HG03103 (cell line): Measurements from ENCODE around the gene KLF16.

ENCODE experiments used
- ATAC-seq: cut with Tn5 transposase; IDR thresholded peaks from one replicate; pipeline ENCODE4 v1.9.1; 2021; ENCODE audit warnings: low read depth; ENCODE audit not compliant: unreplicated experiment

KLF16 gene

DNA sequence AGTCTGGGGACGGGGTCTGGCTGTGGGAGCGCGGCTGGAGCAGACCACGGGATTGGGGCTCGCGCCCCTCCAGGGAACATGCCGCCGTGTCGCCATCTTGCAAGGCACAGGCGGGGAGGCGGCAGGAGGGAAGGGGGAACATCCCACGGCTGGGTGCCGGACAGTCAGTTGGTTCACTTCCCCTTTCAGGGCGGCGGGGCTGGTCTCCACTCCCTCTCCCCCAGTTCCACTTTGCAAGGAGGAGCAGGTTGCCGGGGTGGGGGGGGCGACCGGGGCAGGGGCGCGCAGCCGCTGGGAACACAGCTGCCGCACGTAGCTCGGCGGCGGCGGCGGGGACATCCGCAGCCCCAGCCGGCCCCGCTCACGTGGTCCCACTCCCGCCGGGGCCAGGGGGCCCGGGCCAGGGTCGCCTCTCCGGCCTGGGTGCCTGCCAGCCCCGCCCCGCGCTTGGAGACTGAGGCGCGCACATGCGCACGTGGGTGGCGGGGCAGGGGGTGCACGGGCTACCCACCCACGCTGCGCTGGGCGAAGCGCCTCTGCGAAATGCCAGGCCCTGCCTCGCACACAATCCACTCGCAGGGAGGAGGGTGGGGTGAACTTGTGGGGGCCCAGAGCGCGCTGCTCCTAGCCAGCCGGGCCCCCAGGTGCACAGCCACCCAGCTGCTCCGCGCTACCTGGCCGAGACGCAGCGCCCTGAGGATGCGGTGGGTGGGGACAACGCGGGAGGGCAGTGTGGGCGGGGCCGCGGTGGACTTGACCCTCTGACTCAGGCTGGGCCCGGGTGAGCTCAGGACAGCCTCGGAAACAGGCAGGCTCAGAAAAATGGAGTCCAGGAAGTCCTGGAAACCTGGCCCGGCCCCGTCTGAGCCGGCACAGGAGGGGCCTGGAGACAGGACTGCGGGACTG is 6.4 kb downstream of the KLF16 start:
- ATAC-seq, result no peak

DNA sequence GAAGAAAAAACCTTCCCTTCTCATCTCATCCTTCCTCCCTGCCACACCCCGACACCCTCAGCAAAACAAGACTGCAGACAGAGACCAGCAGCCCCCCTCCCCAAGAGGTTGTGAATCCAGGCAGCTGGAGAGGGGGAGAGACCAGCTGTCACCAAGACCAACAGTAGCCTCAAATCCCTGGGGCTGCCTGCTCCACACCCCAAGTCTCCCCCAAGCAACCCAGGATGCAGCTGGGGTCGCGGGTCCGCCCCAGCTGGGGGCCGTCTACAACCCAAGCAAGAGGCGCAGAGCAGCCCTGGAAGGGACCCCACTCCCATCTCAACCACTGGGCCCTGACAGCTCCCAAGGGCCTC is 7.1 kb downstream of the KLF16 start:
- no peak for ATAC-seq

DNA sequence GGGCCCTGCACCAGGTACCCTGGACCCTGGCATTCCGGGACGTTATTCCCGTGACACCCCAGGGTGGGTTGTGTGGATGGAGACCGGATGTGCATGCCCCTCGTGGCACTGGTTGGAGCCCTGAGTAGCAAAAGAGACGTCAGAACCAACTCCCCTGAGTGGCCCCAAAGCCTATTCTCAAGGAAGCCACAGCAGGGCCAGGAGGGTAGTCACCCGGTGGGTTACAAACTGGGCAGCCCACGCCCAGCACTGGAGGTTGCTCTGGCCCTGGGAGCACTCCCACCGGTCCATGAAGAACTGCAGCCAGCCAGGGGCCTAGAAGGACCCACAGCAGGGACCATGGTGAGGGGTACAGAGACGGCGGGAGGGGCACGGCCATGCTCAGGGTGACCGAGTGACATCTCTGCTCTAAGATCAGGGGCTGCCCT is 7.5 kb downstream of the KLF16 start:
- no peak for ATAC-seq

DNA sequence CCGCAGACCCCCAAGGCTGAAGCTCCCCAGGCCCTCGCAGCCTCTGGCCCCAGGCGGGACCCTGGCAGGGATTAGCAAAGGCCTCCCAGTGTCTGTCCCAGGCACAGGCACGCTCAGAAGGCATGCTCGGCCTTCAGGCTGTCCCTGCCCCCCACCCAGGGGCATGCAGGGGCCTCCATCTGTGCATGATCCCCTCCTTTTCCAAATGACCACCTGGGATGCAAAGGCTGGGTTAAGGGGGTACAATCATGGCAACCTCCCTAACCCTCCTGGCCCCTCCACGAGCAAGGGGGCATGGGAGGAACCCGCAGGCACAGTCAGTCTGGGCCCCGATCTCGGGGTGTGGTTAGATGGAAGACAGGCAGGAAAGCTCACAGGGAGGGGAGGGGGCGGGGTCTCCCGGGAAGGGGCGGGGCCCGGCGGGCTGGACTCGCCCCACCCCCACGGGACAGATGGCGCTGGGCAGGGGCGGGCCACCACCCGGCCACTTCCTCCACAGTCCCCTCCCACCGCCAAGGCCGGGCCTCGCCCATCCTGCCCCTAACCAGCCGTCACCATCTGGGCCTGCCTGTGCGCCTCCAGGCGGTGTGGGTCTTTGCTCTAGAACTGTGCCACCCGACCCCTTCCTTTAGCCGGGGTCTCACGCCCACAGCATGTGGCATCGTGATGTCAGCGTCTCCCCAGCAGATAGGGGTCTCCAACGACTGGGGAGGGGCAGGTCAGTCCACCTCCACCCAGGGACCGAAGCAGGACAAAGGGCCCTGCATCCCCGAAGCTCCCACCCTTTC is 8.1 kb downstream of the KLF16 start:
- ATAC-seq, result peak; percentile 41

DNA sequence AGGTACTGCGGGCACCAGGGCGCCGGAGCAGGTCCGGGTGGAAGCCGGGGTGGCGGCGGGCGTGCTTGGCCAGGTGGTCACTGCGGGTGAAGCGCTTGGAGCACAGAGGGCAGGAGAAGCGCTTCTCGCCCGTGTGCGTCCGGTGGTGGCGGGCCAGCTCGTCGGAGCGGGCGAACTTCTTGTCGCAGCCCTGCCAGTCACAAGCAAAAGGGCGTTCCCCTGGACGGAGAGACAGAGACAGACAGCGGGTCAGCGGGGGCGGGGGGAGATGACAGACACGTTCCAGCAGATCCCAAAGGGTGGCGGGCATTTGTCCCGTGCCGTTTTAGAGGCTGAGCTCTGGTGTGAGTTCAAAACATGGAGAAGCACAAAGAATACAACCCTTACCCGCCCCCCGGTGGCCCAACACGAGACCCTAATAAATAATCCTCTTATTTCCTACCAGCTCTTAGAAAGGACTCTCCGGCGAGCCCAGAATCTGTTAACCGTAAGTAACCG is 8.8 kb downstream of the KLF16 start:
- ATAC-seq, result no peak

DNA sequence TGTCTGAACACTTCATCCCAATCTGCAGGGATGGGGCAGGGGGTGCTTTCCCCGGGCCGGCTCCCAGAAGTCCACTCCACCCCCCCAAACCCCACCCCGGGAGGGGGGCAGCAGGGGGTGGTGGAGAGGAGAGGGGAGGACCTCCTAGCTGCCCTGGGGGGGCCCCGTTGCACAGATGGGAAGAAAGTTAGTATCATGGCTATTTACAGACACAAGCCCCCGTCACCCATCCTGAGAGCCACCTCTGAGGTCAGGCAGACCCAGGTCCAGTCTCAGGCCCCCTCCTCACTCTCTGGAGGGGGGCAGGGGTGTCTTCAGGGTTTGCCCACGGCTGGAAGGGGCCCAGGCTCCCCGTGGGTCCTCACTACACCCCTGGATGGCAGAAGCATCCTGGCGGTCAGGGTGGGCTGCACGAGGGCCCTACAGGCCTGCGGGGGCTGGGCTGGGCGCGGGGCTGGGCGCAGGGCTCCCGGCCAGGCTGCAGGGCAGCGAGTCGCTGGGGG is 9.3 kb downstream of the KLF16 start:
- ATAC-seq, result no peak

DNA sequence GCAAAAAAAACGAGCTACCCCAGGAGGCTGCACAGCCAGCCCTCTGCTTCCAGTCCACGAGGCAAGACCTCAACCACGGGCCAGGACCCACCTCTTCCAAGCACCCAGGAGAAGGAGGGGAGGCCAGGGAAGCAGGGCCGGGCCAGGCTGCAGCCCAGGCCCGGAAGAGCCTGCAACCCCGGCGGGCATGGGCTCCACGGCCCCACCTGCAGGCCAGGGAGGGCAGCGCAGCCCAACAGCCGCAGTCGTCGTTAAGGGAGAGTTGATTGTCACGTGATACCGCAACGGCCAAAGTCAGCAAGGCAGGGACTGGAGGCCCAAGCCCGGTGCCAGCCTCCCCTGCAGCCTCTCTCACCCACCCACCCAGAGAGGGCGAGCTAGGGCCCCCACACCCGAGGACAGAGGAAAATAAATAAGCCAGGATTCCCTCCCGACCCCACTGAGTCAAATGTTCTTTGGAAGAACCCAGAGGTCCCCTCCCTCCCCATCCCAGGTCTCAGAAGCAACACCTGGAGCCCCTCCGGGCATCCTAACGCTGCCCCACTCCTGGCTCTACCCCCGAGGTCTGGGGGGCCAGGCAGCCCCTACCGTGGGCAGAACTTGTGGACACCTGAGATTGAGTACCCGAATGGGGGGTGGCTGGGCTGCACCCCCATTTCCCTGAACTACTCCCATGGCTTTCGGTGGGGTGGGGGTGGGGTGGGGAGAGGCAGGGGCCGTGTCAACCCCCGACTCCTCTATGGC is 9.9 kb downstream of the KLF16 start:
- no peak for ATAC-seq

DNA sequence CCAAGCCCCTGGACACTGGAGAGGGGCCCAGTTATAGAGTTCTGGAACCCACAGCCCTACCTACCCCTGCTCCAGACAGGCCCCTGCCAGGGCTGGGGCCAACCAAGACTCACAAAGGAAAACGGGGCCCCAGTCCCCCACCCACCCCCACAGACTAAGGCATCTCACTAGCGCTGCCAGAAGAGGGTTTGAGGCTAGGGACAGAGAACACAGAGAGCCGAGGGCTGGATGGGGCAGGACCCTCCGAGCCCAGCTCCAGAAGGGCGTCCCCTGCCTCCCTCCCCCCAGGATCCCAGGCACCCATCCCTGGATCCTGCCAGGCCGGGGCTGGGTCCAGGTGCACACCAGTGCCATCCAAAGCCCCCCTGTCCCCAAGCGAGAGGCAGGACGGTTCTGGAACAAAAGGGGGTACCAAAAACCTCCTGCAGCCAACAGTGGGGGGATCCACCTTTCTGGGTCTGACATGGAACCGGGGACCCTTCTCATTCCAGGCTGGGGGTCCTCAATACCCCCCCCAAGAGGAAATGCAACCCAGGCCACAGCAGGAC is 10.7 kb downstream of the KLF16 start:
- no peak for ATAC-seq

DNA sequence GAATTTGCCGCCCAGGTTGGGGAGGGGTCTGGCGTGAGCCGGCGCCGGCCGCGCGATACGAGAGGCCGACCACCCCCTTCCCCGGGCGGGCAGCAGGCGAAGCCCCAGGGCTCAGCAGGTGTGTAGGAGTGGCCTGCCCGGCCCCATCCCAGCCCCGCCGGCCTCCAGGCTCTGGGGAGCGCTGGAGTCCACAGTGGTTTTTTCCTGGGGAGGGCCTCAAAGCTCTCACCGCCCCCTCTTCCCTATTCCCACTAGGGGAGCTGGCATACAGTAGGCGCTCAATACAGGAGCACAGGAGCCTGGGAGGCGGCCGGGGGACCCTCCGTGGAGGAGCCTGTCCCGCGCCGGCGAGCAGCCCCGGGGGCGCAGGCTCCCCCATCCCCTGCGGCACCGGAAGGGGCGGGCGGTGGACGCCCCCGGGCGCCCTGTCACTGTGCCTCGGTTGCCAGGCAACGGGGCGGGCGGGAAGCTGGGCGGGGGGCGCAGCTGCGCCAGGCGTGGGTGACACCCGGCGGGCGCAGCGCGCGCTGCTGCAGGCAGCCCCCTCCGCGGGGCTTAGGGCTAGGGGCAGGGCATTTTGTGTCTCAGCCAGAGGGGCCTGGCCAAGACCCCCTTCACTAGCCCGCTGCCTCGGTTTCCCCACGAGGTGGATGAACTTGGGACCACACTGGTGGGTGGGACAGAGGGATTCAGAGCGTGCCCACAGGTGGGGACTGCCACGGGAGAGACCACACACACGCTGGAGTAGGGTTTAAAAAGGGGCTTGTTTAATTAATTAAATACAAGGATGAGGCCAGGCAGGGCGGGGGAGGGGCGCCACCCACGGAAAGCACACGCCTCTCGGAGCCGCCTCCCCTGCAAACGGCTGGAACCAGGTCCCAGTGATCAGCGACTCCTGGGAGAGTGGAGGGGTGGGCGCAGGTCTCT is 11.5 kb downstream of the KLF16 start:
- ATAC-seq, result no peak

DNA sequence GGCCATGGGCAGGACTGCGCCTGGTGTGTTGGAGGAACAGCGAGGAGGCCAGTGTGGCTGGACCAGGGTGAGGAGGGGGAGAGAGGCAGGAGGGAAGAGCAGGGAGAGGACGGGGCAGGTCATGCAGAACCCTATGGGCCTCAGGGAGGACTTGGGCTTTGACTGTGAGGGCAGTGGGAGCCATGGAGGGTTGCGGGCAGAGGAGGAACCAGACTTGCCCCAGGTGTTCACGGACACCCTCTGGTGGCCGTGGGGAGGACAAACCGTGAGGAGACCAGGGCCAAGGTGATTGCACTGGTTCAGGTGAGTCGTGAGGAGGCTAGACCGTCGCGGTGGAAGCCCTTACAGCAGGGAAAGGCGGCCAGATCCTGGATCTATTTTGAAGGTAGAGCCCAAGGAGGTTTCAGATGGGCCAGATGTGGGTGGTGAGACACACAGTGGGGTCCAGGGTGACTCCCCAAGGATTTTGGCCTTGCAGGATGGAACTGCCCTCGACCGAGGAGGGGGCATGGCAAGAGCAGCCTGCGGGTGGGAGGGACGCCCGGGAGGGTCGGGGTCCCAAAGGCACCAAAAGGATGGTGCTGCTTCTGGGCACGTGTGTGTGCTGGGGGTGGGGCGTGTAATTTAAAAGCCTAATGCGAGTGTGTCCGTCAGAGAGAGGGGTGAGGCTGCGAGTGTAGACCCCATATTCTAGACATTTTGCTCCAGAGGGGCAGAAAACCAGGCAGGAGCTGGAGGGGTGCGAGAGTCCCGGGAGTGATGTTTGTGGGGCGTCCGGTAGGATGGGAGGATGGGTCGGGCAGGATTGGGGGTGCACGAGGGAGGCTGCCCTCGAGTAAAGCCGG is 12.3 kb downstream of the KLF16 start:
- no peak for ATAC-seq

DNA sequence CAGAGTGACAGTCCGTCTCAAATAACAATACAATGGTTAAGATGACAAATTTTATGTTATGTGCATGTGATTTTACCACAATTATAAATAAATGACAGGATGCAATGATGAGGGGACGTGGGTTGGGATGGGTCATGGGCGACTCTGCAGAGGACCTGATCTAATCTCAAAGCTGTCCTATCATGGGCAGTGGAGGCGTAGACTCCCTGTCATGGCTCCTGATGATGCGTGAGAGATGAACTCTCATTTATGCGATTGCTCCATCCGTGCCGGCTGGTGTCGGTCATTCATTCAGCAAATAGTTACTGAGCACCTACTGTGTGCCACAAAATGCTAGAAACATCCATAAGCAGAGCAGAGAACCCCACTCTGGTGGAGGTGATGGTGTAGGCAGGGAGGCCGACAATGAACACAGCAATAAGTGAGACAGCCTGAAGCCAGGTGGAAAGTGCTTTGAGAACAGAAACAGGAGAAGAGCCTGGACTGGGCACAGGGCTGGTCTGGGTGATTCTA is 13.4 kb downstream of the KLF16 start:
- no peak for ATAC-seq

DNA sequence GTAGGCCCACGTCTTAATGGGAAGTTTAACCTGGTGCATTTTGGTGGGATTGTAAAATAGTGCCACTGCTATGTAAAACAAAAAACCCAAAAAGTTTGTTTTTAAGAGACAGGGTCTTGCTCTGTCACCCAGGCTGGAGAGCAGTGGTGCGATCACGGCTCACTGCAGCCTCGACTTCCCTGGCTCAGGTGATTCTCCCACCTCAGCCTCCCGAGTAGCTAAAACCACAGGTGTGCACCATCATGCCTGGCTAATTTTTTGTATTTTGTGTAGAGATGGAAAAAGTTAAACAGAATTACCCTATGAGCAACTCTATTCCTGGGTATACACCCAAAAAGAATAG is 14.3 kb downstream of the KLF16 start:
- no peak for ATAC-seq

DNA sequence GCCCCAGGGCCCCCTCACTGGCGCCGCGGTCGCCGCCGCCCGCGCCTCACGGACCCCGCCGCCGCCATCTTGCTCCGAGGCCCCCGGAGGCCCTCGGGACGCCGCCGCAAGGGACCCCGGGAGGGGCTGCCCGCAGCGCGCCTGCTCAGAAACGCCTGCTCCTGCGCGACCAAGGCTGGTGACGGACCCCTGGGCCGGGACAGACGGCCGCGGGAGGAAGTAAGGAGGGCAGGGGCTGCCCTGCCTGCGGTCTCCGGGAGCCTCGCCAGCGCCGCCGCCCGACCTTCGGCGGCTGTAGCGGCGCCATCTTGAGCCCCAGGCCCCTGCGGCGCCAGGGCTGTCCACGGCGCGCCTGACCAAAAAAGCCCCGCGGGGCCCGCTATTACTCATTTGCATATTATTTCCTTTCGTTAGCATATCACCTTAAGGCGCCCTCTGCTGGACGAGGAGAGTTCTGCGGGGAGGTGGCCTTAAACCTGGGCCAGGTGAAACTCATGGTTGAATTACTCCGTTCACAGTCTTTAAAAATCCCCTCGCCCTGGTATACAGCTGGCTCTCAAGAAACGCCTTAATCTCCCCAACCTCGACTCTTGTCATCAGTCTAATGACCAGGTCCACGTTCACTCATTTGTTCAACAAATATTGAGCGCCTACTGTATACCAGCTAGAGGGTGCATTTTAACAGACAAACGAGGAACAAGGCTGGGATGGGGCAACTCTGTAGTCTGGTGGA is 14.8 kb downstream of the KLF16 start, which contains the start of gene REXO1:
Gene REXO1 (minus strand): TSS at position 85 of the 733 bp plus-strand sequence. CDS start 125 bp downstream, outside the sequence.
- ATAC-seq, result no peak

DNA sequence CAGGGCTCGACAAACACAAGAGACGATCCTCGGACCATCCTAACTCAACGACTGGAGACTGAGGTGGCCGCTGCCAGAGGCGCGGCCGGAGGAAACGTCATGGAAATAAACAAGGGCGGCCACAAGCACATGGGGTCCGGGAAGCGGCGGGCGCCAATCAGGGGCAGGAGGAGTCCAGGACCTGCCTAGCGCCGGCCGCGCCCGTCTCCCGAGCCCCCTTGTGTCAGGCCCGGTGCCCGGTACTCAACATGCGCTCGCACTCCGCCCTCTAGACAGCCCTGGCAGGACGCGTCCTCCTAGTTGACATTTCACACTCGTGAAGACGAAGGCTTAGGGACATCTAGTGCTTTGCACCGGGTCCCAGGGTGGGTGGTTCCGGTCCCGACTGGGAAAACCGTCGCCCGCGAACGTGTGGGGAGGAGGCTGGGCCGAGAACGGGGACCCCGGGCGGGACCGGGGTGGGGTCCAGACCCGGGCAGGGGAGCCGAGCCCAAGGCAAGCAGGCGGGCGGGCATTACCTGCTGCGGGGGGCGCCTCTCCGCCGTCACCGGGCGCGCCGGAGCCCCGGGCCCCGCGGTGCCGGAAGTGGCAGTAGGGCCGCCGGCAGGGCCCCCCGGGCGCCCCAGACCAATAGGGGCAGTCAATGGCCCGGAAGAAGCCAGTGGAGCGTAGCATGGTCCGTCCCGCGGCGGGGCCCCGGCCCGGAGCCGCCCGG is 15.5 kb downstream of the KLF16 start:
- no peak for ATAC-seq

DNA sequence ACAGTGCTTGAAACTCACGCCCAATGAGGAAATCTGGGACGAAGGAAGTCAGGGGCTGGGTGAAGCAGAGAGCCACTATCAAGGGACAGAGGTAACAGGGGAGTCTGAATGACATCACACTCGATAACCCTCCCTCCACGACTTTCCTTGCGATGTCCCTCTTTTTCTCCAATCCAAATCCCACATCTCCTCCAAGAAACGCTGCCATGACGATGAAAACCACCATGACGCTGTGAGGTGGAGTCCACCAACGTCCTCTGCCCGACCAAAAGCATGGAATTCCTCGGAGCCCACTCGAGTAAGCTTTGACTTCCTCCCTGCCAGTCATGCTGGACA is 16.1 kb downstream of the KLF16 start:
- no peak for ATAC-seq

DNA sequence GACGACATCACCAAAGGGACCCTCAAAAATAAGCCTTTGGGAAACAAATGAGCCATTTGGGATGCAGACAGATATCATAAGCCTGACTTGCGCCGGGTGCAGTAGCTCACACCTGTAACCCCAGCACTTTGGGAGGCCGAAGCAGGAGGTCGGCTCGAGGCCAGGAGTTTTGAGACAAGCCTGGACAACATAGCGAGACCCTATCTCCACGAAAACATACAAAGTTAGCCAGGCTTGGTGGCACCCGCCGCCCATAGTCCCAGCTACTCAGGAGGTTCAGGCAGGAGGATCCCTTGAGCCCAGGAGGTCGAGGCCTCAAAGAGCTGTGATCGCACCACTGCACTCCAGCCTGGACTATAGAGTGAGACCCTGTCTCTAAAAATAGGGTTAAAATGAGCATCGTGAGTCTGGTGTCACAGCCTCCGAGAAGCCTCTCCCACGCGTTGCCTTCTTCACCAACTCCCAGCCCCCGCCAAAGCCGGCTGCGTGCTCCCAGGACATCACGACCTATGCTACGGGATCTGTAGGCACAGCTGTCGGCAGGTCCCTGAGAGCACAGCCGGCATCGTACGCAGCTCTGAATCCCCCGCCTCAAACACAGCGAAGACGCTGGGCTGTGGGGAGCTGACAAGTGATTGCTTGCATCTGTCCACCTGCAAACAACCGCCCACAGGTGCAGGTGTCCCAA is 16.7 kb downstream of the KLF16 start:
- no peak for ATAC-seq

DNA sequence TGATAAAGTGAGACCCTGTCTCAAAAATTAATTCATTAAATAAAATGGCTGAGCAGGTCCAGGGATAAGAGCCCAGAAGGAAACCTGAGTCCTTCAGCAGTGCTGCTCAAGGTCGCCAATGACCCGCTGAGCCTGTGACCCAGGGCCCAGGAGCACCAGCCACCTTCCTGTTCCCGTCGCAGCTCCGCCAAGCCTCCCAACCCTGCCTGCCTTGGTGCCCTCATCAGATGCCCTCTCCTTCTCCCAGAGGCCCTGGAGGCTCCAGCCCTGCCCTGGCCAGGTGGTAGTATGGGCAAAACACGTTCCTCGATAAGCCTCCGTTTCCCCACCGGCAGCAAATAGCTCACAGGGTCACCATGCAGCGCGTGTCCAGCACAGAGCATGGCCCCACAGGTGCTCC is 17.7 kb downstream of the KLF16 start:
- ATAC-seq, result no peak
